G401 (cell line): ENCODE measurements around the gene ENOPH1. TPM values are rescaled to one million over a fixed set of nuclear protein-coding genes. Genes with fewer than 3 reads are reported as not detected.
"Not testable (repeated sequence)": the region's sequence is repeated elsewhere in the genome, so short reads cannot be mapped to it uniquely, and the experiment has no call there.

Experiments used
- DNase-seq: peaks from one replicate; pipeline ENCODE4 v3.0.0-alpha.2; 2015; ENCODE audit warnings: low spot score
- in situ Hi-C: cut with HindIII; loops from 2 replicates; pipeline ENCODE4 v1.10.0; 2016; ENCODE audit warnings: low sequenced_read_pairs, mixed read lengths
- total RNA-seq: library from RNA; depleted of rRNA; stranded (reverse); fragments of >200 nt; shearing (Covaris generic); gene quantifications from 2 replicates; pipeline ENCODE4 v1.2.3, GENCODE V29; 2014

Gene ENOPH1
- total RNA-seq, 1 experiment from 2014 or later: 98.4 TPM

DNA sequence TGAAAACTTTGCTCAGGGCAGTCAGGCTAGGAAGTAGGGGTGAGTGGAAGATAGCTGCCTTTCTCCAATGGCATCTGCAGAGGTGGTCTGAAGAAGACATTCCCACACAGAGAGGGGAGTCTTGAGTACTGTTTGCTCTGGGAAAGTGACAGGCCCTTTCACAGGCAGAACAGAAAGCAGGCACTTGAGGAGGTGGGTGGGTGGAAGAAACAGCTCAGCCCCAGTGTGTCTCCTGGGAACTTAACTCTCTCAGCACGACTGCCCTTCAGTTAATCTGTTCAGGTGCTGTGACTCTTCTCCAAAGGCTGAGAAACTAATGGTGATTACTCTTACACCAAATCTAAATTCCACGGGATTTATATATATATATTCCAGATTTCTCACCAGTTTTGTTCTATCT, 28.3 kb downstream of the ENOPH1 start:
- no peak for DNase-seq
- in situ Hi-C loops: no loop called here

DNA sequence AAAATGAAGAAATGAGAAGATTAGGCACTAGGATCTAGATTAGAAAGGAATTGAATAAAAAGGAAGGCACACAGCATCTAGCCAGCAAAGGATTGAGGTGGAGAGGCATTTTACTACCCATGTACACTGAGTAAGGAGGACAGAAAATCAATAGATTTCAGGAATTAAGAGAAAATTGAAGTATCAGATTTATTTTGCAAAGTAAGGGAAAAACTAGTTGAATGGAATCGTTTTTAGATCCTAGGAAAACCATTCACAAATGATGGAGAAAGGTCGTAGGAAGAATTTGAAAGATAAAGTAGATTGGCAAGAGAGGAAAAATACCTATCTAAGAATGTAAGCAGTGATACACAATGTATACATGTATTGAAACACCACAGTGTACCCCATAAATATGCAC, 31.3 kb downstream of the ENOPH1 start:
- DNase-seq: no peak
- in situ Hi-C loops: no loop called here

DNA sequence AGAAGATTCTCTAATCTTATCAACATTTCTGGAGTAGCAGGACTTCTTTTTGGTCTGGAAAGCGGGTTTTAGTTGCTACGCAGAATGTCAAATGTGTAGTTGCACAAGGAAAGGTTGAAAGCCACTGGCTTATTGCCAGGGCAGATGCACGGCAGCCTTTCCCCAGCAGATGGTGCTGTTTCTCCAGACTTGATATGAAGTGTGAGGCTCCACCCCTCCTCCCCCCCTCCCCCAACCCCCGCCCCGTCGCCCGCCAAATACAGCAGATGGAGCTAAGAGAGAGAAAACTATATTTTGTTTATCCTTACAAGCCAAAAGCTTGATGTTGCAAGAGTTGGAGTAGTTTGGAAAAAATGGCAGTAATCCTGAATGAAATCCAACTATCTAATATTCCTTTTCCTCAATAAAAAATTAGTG, 32.0 kb downstream of the ENOPH1 start:
- in situ Hi-C loops: no loop called here
- DNase-seq: peak; percentile 91

DNA sequence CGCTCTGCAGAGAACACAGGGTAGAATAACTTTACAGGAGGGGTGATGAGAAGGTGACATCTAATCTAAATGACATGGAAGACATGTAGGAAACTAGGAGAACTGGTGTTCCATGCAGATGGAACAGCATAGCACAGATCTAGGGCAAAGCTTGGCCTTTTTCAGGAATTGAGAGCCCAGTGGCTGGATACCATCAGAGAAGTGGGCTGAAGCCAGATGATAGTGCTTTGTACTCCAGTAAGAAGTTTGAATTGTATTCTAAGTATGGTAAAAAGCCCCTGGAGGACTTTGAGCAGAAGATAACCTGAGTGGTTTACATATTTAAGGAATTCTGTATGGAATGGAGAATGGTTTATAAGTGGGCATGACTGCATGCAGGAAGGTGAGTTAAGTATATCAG, 32.8 kb downstream of the ENOPH1 start:
- DNase-seq: no peak
- in situ Hi-C loops: no loop called here

DNA sequence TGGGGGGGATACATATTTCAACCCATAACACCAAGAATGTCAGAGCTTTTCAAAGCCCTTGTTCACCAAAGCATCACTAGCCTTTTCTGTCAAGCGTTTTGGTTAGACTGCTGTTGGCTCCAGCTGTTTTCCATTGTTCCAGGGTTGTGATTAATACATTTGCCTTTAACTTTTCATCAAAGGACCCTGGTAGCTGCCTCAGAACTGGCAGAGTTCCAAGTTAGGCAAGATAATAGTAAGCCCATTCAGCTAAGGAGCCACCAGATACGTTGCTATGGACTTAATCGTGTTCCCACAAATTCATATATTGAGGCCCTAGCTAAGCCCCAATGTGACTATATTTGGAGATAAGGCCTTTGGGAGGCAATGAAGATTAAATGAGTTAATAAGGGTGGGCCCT, 37.1 kb downstream of the ENOPH1 start:
- in situ Hi-C loops: no loop called here
- DNase-seq: no peak

DNA sequence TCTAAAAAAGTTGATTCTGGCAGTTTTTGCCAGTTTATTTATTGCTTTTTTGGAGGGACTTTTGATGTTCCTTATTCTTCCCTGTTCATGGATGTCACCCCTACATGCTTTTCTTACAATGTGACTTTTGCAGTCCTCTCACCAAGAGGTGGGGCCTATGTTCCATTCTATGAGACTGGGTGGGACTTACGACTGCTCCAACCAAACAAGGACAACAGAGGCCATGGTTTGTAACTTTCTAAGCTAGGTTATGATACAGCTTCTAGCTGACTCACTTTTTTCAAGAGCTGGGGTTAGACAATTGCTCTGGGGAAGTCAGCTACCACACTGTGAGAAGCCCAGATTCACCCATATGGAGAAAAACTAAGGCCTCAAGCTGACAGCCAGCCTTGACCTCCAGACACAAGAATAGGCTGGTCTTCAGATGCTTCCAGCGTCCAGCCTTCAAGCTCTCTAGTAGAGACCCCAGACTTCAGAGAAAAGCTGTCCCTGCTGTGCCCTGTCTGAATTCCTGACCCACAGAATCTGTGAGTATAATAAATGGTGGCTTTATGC, 39.5 kb downstream of the ENOPH1 start:
- no peak for DNase-seq
- in situ Hi-C loops: no loop called here

DNA sequence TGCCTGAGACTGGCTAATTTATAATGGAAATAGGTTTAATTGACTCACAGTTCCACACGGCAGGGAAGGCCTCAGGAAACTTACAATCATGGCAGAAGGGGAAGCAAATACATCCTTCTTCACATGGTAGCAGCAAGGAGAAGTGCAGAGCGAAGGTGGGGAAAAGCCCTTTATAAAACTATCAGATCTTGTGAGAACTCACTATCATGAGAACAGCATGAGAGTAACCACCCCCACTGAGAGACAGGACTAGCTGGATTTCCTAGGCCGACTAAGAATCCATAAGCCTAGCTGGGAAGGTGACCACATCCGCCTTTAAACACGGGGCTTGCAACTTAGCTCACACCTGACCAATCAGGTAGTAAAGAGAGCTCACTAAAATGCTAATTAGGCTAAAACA, 42.7 kb downstream of the ENOPH1 start:
- in situ Hi-C loops, DNase-seq: not testable (repeated sequence)

DNA sequence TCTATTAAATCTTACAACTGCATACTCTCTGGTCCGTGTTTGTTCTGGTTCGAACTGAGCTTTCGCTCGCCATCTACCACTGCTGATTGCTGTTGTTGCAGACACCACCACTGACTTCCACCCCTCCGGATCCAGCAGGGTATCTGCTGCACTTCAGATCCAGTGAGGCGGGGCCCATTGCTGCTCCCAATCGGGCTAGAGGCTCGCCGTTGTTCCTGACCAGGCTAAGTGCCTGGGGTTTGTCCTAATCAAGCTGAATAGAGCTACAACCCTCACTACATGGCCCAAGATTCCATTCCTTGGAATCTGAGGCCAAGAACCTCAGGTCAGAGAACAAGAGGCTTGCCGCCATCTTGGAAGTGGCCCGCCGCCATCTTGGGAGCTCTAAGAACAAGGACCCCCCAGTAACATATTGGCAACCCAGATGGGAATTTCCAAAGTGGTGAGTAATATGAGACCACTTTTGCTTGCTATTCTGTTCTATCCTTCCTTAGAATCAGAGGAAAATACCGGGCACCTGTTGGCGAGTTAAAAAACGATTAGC, 43.3 kb downstream of the ENOPH1 start:
- no peak for DNase-seq
- in situ Hi-C loops: no loop called here

DNA sequence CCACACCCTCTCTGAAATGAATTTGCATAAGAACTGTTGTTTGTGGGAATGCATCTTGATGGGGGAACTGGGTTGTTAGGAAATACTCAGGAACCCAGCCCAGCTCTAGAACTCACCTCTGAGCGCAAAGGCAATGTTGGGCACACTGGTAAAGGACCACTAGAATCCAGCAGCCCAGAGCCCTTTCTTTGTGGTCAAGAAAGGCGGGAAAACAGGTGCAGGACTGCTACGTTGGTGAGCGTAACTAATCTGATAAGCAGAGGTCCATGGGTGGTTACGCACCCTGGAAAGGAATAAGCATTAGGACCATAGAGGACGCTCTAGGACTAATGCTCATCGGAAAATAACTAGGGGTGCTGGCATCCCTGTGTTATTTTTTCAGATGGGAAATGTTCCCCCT, 45.5 kb downstream of the ENOPH1 start:
- DNase-seq, in situ Hi-C loops: not testable (repeated sequence)

DNA sequence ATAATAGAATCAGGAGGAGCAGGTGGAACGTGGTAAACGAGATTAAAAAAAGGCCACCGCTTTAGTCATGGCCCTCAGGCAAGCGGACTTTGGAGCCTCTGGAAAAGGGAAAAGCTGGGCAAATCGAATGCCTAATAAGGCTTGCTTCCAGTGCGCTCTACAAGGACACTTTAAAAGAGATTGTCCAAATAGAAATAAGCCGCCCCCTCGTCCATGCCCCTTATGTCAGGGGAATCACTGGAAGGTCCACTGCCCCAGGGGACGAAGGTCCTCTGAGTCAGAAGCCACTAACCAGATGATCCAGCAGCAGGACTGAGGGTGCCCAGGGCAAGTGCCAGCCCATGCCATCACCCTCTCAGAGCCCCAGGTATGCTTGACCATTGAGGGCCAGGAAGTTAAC, 47.1 kb downstream of the ENOPH1 start:
- in situ Hi-C loops, DNase-seq: not testable (repeated sequence)

DNA sequence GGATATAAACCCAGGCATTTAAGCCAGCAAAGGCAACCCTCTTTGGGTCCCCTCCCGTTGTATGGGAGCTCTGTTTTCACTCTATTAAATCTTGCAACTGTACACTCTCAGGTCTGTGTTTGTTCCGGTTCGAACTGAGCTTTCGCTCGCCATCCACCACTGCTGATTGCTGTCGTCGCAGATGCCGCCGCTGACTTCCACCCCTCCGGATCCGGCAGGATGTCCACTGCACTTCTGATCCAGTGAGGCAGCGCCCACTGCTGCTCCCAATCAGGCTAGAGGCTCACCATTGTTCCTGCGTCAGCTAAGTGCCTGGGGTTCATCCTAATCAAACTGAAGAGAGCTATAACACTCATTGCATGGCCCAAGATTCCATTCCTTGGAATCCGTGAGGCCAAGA, 49.2 kb downstream of the ENOPH1 start:
- no peak for DNase-seq
- in situ Hi-C loops: no loop called here

DNA sequence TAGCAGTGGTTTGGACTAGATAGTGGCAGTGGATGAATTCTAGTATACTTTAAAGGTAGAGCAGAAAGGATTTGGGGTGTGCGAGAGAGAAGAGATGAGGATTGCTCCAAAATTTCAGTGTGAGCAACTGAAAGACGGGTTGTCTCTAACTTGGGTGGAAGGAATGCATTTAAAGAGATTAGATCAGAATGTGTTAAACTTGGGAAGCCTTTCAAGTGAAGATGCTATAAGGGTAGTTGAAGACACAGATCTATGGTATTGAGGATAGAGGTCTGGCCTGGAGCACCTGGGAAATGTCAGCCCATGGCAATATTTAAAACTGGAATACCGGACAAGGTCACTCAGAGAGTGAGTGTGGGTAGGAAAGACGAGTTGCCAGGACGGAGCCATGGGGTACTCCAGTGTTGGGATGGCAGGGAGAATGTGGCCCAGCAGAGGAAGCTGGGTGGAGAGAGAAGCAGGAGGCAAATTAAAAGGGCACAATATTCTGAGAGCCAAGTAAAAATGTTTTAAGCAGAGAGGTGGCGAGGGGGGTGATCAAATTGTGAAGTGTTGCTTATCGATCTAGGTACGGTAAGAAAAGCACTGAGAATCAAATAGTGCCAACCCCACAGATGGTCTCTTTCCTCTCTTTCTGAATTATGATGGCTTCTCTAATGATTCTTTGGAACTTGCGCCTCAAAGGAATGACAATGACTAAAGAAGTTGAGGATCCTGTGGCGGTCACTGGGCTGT, 50.5 kb downstream of the ENOPH1 start:
- in situ Hi-C loops: no loop called here
- DNase-seq: no peak

DNA sequence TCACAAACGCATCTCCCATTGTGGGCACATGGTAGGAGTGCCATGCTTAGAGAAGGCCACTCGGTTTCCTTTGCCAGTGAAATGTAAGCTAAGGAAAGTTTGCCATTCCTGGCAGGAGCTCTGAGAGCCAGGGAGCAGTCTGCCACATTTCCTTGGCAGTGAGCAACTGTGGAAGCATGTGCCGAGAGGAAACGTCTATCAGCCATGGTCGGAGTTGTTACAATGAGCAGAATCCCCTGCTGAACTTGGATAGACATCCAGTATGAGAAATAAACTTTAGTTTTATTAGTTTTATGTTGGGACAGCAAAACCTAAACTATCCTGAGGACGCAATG, 51.1 kb downstream of the ENOPH1 start:
- in situ Hi-C loops: no loop called here

DNA sequence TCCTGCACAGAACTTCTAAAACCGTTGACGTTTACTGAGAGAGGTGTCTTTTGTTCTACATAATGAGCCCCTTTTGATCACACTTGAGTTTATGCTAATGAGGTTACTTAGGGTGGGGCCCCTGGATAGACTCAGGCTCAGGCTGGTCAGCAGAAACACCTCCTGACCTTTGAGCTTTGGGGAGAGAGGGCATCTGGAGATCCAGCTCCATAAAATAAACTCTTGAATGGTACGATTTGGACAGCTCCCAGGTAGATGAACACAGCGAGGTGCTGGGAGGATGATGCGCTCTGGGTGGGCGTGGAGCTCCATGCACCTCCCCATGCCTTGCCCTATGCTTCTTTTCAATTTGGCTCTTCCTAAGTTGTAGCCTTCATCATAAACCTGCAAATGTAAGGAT, 52.0 kb downstream of the ENOPH1 start:
- no peak for DNase-seq
- in situ Hi-C loops: no loop called here

More for the DNA sequence above, 51.1 kb downstream of the ENOPH1 start:
- DNase-seq: no peak

DNA sequence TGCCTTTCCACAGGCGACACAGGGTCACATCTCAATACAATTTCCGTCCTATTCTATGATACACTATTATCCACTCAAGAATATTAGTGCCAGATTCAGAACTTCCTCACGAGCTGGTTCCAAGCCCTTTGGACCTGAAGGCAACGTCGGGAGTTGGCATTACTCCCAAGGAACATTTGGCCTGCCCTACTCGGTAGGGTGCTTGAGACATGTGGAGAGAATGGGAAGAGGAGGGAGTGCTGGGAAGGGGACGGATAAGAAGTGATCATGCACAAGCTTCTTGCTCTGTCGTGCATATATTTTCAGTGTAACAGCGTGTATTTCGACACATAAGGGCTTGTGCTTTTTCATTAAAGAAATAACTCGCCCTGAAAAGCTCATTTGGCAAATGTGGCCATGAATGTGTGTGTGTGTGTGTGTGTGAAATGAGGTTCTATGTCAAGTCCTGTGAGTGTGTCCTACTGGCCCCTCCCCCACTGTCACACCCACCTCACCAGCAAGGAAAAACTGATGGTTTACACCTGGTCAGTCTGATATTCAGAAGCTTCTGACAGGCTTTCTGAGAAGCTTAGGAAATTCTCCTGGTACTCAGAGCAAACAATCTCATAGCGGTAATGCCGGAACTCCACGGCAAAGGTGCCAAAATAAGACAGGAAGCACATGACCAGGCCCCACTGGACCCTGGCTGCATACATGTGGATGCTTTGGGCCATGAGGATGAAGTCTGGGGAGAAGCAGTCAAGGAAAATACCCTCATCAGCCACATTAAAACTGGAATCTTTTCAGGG, 54.8 kb downstream of the ENOPH1 start:
- in situ Hi-C loops: no loop called here
- peak; percentile 67 for DNase-seq

DNA sequence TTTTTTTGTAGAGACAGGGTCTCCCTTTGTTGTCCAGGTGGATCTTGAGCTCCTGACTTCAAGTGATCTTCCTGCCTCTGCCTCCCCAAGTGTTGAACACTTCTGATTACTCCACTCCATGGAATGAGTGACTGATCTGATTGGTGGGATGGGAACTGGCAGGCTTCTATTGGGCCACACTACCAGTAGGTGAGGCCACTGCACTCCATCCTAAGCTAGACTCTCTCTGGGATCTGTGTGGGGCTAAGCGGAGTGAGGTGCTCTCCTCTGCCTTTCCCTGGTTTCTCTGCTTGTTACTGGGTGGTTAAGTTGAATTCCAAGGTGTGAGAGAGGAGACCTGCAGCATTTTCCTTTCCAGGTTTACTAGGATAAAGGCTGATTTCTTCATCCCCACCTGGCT, 58.7 kb downstream of the ENOPH1 start:
- no peak for DNase-seq
- in situ Hi-C loops: no loop called here

DNA sequence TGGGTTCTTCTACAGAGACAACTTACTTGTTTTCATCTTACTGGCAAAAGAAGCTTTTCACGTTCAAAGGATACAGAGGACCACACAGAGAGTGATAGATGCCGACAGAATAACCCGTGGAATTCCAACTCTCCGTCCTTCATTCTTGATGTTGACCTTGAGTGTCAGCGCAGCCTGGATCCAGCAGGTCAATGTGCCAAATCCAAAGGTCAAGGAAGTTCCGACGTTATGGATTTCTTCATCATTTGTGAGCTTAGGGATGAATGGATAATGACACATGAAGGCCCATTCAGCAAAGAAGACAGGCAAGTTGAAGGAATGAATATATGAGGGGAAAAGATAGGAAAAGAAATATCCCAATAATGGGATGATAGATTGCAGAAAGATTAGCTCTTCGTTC, 59.6 kb downstream of the ENOPH1 start:
- DNase-seq: no peak
- in situ Hi-C loops: no loop called here

DNA sequence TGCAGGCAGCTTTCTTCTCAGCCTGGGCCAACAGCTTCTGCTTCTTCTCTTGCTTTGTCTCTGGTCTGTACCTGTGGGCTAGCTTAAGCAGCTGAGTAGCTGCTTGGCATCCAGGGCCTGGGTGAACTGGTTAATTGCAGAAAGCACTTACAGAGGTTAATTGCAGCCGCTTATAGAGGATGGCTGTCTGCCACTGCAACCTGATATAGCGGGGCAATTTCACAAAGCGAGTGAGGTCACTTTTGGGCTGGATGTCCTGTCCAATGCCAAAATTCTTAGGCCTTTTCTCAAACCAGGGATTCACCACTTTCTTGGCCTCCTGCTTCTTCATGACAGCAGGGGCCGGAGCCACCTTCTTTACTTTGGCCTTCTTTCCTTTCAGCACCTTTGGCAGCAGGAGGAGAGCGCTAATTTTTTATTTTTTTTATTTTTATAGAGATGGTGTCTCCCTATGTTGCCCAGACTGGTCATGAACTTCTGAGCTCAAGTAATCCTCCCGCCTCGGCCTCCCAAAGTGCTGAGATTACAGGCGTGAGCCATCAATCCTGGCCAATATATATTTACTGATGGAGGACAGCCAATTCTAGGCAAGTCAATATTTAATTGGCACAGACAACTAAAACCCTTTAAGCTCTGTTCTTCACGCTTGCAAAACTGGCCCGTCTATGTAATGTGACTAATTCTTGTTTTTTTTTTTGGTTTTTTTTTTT, 61.0 kb downstream of the ENOPH1 start:
- no peak for DNase-seq
- in situ Hi-C loops: no loop called here

DNA sequence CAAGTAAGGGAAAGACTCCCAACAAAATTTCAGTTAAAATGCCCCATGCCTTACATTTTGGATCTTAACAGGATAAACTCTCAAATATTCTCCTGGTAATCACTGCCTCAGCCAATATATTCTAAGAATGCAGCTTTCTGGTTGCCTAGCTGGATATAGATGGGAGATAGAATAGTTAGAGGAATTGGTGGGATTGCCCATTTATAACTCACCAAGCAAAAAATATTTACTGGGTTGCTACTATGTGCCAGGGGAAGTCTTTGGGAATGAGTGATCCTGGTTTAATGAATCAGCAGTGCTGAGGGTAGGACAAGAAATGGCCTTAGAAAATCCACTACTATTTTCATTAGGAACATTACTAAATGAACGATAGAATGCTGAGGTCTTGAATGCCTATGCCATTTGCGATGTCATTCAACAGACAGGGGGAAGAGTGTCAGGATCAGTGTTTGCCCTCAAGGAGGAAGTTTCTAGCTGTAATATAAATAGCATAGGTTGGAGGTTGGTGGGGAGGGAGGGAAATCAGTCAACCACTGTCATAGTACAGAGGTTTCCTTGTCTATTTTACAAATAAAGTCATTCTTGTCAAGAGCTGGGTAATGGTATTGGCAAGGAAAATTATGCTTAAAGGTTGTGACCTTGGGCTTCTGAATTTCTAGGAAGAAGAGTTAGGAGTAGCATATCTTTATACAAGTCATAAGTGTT, 63.5 kb downstream of the ENOPH1 start:
- in situ Hi-C loops: no loop called here
- DNase-seq: no peak
